Neural cell (in vitro differentiated cells): ENCODE results near the gene WDR17. TPM values are rescaled to one million over a fixed set of nuclear protein-coding genes. Genes with fewer than 3 reads are reported as not detected.

Experiments
- polyA plus RNA-seq: library from polyadenylated mRNA; depleted of rRNA; stranded (reverse); fragments of >200 nt; gene quantifications from 2 replicates; pipeline ENCODE4 v1.2.3, GENCODE V29; 2014
- small RNA-seq, 3 experiments: library from RNA; depleted of rRNA; stranded (forward); fragments of <200 nt; gene quantifications; one replicate each; pipeline ENCODE3, GENCODE V24; 2012

The WDR17 gene
- polyA plus RNA-seq, 1 donor from 2014 or later, result 59.1 TPM

Small RNA genes within 50 kb of the gene (small RNA-seq; reads per million reads assigned to genes)
- gene RF00432, result 0 reads per million in 3 experiments

Other genes starting within 250 kb of the WDR17 start
- gene SPATA4, start 129.7 kb downstream of the WDR17 start, polyA plus RNA-seq, result not detected in 2 replicates
- gene ASB5, start 203.4 kb downstream of the WDR17 start, polyA plus RNA-seq, result 1.8 TPM in 1 of 2 replicates, not detected in the other